Mononuclear cell (primary cell): ENCODE measurements around the gene BARD1. TPM values are rescaled to one million over a fixed set of nuclear protein-coding genes. Genes with fewer than 3 reads are reported as not detected.
"Not testable (repeated sequence)": the region's sequence is repeated elsewhere in the genome, so short reads cannot be mapped to it uniquely, and the experiment has no call there.

Experiments
- H3K27me3 ChIP-seq: 2 replicates; pipeline ENCODE4 v1.6.0; 2011; ENCODE audit warnings: low read length, control low read depth; ENCODE audit not compliant: insufficient read depth
- H3K4me1 ChIP-seq: 2 replicates; pipeline ENCODE4 v1.5.1; 2011; ENCODE audit warnings: mild to moderate bottlenecking, low read length, control low read depth; ENCODE audit not compliant: insufficient read depth
- H3K4me3 ChIP-seq: 2 replicates; pipeline ENCODE4 v1.5.1; 2011; ENCODE audit warnings: mild to moderate bottlenecking, low read length, moderate library complexity
- H3K9me3 ChIP-seq: 2 replicates; pipeline ENCODE4 v1.5.1; 2011; ENCODE audit warnings: low read depth, mild to moderate bottlenecking, control low read depth, low read length
- total RNA-seq: library from RNA; depleted of rRNA; stranded (reverse); fragments of >200 nt; gene quantifications from one replicate; pipeline ENCODE4 v1.2.3, GENCODE V29; 2012

Gene BARD1
- total RNA-seq, 1 donor, result 24.1 TPM

GRCh38 chr2:214796911-214797310 is 12.6 kb downstream of the BARD1 start:
- no peaks in the 10 kb centered on the region for H3K27me3 ChIP-seq
- no peak overlapping the region for H3K4me3 ChIP-seq
- peaks cover 17% of the 10 kb centered on the region for H3K4me1 ChIP-seq

GRCh38 chr2:214783181-214783580 is 26.3 kb downstream of the BARD1 start:
- H3K27me3 ChIP-seq, H3K4me3 ChIP-seq, H3K4me1 ChIP-seq, H3K9me3 ChIP-seq: not testable (repeated sequence)

More at GRCh38 chr2:214796911-214797310, 12.6 kb downstream of the BARD1 start:
- no peaks in the 10 kb centered on the region for H3K9me3 ChIP-seq

- H3K4me3 ChIP-seq, result no peak overlapping the region
- no peaks in the 10 kb centered on the region for H3K27me3 ChIP-seq
- H3K9me3 ChIP-seq, result no peaks in the 10 kb centered on the region
- no peaks in the 10 kb centered on the region for H3K4me1 ChIP-seq
Observed at GRCh38 chr2:214782671-214783070, 26.8 kb downstream of the BARD1 start.

- no peaks in the 10 kb centered on the region for H3K4me1 ChIP-seq
- H3K9me3 ChIP-seq, result no peaks in the 10 kb centered on the region
- no peak overlapping the region for H3K4me3 ChIP-seq
- H3K27me3 ChIP-seq, result no peaks in the 10 kb centered on the region
Observed at GRCh38 chr2:214781226-214781625, 28.3 kb downstream of the BARD1 start.

GRCh38 chr2:214775971-214776370 is 33.5 kb downstream of the BARD1 start:
- H3K27me3 ChIP-seq, result no peaks in the 10 kb centered on the region

GRCh38 chr2:214774108-214774507 is 35.4 kb downstream of the BARD1 start:
- no peaks in the 10 kb centered on the region for H3K9me3 ChIP-seq
- no peaks in the 10 kb centered on the region for H3K27me3 ChIP-seq
- H3K4me1 ChIP-seq, result no peaks in the 10 kb centered on the region
- no peak overlapping the region for H3K4me3 ChIP-seq

More at GRCh38 chr2:214775971-214776370, 33.5 kb downstream of the BARD1 start:
- no peaks in the 10 kb centered on the region for H3K4me1 ChIP-seq
- no peak overlapping the region for H3K4me3 ChIP-seq
- H3K9me3 ChIP-seq, result no peaks in the 10 kb centered on the region

GRCh38 chr2:214772443-214773015 is 37.0 kb downstream of the BARD1 start:
- Histone ChIP-seq H3K4me3 (no peak overlapping the region), H3K4me1 (no peaks in the 10 kb centered on the region), H3K9me3 (no peaks in the 10 kb centered on the region), H3K27me3 (no peaks in the 10 kb centered on the region)

GRCh38 chr2:214765180-214765579 is 44.3 kb downstream of the BARD1 start:
- no peak overlapping the region for H3K4me3 ChIP-seq
- H3K4me1 ChIP-seq, result no peaks in the 10 kb centered on the region
- H3K9me3 ChIP-seq, result no peaks in the 10 kb centered on the region
- H3K27me3 ChIP-seq, result no peaks in the 10 kb centered on the region

- Histone ChIP-seq H3K9me3 (no peaks in the 10 kb centered on the region), H3K4me3 (no peak overlapping the region), H3K27me3 (no peaks in the 10 kb centered on the region), H3K4me1 (no peaks in the 10 kb centered on the region)
Observed at GRCh38 chr2:214753455-214753854, 56.0 kb downstream of the BARD1 start.

- Histone ChIP-seq H3K4me3 (no peak overlapping the region), H3K27me3 (no peaks in the 10 kb centered on the region), H3K9me3 (no peaks in the 10 kb centered on the region), H3K4me1 (no peaks in the 10 kb centered on the region)
Observed at GRCh38 chr2:214750529-214750928, 59.0 kb downstream of the BARD1 start.

GRCh38 chr2:214747992-214748391 is 61.5 kb downstream of the BARD1 start:
- Histone ChIP-seq H3K4me3 (no peak overlapping the region), H3K9me3 (no peaks in the 10 kb centered on the region), H3K27me3 (no peaks in the 10 kb centered on the region), H3K4me1 (no peaks in the 10 kb centered on the region)

GRCh38 chr2:214742119-214742518 is 67.4 kb downstream of the BARD1 start:
- Histone ChIP-seq H3K27me3 (no peaks in the 10 kb centered on the region), H3K9me3 (no peaks in the 10 kb centered on the region), H3K4me1 (no peaks in the 10 kb centered on the region), H3K4me3 (no peak overlapping the region)

GRCh38 chr2:214740867-214741395 is 68.6 kb downstream of the BARD1 start:
- Histone ChIP-seq H3K4me1 (no peaks in the 10 kb centered on the region), H3K27me3 (no peaks in the 10 kb centered on the region), H3K9me3 (no peaks in the 10 kb centered on the region), H3K4me3 (no peak overlapping the region)

- no peak overlapping the region for H3K4me3 ChIP-seq
- no peaks in the 10 kb centered on the region for H3K4me1 ChIP-seq
- H3K27me3 ChIP-seq, result no peaks in the 10 kb centered on the region
- no peaks in the 10 kb centered on the region for H3K9me3 ChIP-seq
Observed at GRCh38 chr2:214737188-214737587, 72.3 kb downstream of the BARD1 start.

- no peaks in the 10 kb centered on the region for H3K9me3 ChIP-seq
- no peaks in the 10 kb centered on the region for H3K27me3 ChIP-seq
- H3K4me3 ChIP-seq, result no peak overlapping the region
- no peaks in the 10 kb centered on the region for H3K4me1 ChIP-seq
Observed at GRCh38 chr2:214730800-214731407, 78.6 kb downstream of the BARD1 start.

GRCh38 chr2:214730248-214730647 is 79.2 kb downstream of the BARD1 start:
- Histone ChIP-seq H3K9me3 (no peaks in the 10 kb centered on the region), H3K4me3 (no peak overlapping the region), H3K4me1 (no peaks in the 10 kb centered on the region), H3K27me3 (no peaks in the 10 kb centered on the region)
